Retinal pigment epithelial cell (primary cell): ENCODE measurements around the gene HSPH1.

Experiments
- DNase-seq: peaks from one replicate; pipeline ENCODE4 v3.0.0-alpha.2; 2010; ENCODE audit warnings: low read depth
- H3K4me3 ChIP-seq: 2 replicates; pipeline ENCODE4 v1.5.1; 2011; ENCODE audit warnings: mild to moderate bottlenecking, low read length, control low read depth, moderate library complexity
- TF ChIP-seq, protein P1 (sequence below): conservative IDR thresholded peaks from 2 replicates; pipeline ENCODE4 v1.5.1; 2011; ENCODE audit warnings: low read depth, low read length, control low read depth, inconsistent platforms

HSPH1 gene

DNA sequence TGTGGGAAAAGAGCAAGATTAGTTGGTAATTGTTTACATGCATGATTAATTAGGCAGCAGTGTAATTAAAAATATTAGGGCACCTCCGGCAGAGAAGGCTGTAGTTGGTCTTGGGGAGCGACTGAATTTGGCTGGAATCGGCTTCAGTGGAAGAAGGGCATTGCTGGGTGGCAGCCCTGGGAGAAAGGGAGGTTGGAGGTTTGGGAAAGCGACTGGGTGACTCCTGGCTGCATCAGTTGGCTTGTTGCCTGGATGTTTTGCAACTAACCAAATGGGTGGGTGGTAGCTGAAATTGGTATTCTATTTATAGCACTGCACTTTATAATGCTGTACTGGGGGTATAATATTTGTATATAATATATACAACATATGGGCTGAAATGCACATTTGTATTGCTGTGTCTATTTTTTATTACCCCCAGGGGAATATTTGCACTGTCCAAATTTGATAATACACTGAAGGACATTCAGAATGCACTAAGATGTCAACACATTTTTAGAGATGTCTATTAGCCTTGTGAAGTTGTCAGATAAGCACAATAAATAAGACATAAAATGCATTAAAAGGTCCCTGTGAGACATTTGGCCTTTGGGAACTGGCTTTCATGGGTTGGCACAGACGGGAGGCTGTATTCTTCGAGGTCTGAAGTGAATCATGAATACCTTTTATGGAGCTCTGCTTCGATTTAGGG lies 39.8 kb upstream of the HSPH1 start:
- TF ChIP-seq, protein P1, sequence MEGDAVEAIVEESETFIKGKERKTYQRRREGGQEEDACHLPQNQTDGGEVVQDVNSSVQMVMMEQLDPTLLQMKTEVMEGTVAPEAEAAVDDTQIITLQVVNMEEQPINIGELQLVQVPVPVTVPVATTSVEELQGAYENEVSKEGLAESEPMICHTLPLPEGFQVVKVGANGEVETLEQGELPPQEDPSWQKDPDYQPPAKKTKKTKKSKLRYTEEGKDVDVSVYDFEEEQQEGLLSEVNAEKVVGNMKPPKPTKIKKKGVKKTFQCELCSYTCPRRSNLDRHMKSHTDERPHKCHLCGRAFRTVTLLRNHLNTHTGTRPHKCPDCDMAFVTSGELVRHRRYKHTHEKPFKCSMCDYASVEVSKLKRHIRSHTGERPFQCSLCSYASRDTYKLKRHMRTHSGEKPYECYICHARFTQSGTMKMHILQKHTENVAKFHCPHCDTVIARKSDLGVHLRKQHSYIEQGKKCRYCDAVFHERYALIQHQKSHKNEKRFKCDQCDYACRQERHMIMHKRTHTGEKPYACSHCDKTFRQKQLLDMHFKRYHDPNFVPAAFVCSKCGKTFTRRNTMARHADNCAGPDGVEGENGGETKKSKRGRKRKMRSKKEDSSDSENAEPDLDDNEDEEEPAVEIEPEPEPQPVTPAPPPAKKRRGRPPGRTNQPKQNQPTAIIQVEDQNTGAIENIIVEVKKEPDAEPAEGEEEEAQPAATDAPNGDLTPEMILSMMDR = no peak

DNA sequence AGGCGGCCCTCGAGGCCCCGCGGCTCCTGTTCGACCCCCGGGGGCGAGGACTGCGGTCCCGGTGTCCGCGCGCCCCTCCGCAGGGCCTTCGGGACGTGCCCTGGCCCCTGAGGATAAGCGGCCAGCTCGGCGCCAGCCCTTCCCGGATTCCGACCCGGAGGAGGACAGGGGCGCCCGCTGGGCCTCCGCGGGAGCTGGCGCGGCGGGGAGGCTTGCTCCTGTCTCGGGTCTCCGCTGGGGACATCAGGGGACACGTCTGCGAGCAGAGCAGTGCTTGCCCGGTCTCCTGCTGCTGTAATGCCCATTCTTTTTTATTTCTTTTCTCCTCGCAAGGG lies 38.9 kb upstream of the HSPH1 start:
- no peak for DNase-seq
- H3K4me3 ChIP-seq = peak overlapping the region; percentile 66
- TF ChIP-seq, protein P1 = no peak

More for the DNA sequence above, 39.8 kb upstream of the HSPH1 start:
- DNase-seq = no peak
- peak overlapping the region; percentile 66 for H3K4me3 ChIP-seq

DNA sequence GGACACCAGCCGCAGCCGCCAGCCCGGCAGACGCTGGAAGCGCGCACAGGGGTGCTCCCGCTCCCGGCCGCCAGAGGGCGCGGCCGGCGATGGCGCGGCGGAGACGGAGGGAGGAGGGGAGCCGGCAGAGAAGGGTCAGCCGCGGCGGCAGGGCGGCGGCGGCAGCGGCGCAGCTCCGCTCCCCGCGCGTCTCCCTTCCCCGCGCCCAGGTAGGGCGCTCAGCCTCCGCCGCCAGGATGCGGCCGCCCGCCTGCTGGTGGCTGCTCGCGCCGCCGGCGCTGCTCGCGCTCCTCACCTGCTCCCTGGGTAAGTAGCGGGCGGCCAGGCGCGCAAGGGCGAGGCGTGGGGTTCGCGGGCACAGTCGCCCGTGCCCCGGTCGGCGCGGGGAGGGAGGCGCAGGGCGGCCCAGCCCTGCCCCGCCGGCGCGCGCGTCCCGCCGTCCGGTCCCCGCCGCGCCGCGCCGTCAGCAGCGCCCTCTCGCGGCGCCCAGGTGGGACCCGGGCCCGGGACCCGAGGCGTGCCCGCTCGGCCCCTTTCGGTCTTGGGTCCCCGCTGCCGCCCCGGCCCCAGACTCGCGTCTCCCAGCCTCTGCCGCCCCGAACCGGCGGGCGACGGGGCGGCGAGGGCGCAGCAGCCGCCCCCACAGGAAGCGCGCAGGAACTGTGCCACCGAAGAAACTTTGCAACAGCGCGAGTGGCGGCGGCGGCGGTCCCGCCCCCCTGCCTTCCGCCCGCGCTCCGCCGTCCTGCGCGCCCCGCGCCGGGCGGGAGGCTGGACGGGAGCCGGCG lies 38.3 kb upstream of the HSPH1 start, which contains the start of gene B3GLCT:
Gene B3GLCT, plus strand, starts transcription at position 127 of the 788 bp plus-strand sequence. Its CDS starts 110 bp downstream, at position 237.
- DNase-seq = no peak
- H3K4me3 ChIP-seq = peak within 1 kb of the TSS; percentile 66
- TF ChIP-seq, protein P1 = peak; percentile 72

DNA sequence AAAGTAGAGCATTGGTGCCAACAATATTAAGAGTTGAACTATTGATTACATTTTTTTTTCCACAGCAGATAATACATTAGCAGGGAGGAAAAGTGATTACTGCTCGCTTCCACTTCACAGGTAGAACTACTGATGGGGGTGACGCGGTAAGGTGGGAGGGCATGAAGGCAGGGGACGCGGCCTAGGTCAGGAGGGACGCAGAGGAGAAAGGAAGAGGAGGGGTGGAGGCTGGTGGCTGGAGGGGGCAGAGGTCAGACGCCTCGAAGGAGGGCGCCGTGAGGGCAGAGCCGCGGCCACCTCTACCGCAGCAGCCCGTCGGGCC lies 37.8 kb upstream of the HSPH1 start:
- TF ChIP-seq, protein P1 = no peak
- no peak for DNase-seq
- peak overlapping the region; percentile 32 for H3K4me3 ChIP-seq

DNA sequence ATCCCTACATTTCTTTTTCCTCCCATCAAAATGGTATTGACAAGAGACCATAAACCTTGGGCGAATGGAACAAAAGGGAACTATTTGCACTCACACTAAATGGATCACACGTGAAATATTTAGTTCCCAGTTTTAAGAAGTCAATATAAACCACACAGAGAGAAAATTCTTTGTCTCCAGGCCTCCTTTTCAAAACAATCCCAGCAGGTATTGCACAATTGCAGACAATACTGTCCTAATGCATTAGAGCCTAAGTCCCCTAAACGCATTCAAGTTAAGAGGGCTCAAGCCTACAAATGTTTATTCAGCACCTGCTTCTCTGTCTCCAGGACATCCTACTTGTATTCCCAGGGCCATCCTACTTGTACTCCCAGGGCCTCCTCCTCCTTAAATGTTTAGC lies 36.8 kb upstream of the HSPH1 start:
- no peak overlapping the region for H3K4me3 ChIP-seq
- TF ChIP-seq, protein P1 = no peak

DNA sequence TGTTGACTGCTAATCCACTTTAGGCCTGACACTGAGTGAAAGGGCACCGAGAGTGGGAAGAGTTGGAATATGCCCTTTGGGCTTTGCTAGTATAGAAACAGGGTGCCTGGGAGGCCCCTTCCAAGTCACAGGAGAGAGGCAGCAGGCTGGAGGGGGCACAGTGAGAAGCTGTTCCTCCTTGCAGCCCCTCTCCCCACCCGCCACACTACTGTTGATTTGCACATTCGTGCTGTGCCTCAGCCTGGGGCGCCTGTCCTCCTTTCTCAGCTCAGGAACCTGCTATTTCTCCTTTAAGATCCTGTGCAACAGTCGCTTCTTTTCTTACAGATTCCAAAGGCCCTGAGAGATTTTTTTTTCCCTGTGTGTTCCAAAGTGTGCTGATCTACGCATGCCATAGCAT lies 35.3 kb upstream of the HSPH1 start:
- DNase-seq = no peak
- TF ChIP-seq, protein P1 = no peak
- no peak overlapping the region for H3K4me3 ChIP-seq

More for the DNA sequence above, 36.8 kb upstream of the HSPH1 start:
- DNase-seq = no peak

DNA sequence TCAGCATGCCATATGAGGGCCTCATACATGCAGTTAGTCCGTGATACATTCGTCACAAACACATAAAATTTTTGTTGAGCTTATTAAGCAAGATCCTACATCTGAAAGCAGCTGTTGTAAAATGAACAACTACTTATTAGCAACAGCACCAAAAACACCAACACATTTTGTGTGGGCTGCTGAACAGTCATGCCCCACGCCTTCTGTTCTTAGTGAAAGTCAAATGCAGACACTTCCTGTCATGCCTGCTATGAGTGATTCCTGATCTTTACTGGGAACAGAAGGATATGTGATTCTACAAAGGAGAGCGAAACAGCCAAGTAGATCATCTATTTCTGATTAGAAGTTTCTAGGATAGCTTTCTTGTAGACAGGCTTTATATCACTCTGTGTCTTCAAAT lies 33.9 kb upstream of the HSPH1 start:
- DNase-seq = no peak
- no peak overlapping the region for H3K4me3 ChIP-seq
- TF ChIP-seq, protein P1 = no peak
